ENCODE results near the gene BMP8A.
A peak's percentile ranks its signal among the peaks of the same experiment; 100 is the strongest.
"Not testable (repeated sequence)": the region's sequence is repeated elsewhere in the genome, so short reads cannot be mapped to it uniquely, and the experiment has no call there.

BMP8A gene

GRCh38 chr1:39485046-39485803 lies 6.2 kb upstream of the BMP8A start:
- no peak for TF ChIP-seq CTCF (conservative IDR thresholded peaks at IDR 0.05)
- no peak for TF ChIP-seq ZFX (IDR thresholded peaks at IDR 0.05)
- H3K27ac ChIP-seq: no peak overlapping the region

GRCh38 chr1:39488012-39488545 lies 3.4 kb upstream of the BMP8A start:
- H3K27ac ChIP-seq: no peak overlapping the region
- TF ChIP-seq CTCF (conservative IDR thresholded peaks at IDR 0.05): no peak

GRCh38 chr1:39488793-39489566 lies 2.5 kb upstream of the BMP8A start:
- H3K27ac ChIP-seq: no peak overlapping the region
- TF ChIP-seq ZFX (IDR thresholded peaks at IDR 0.05): no peak
- no peak for TF ChIP-seq CTCF (conservative IDR thresholded peaks at IDR 0.05)

GRCh38 chr1:39489567-39490239 lies 1.7 kb upstream of the BMP8A start:
- no peak for TF ChIP-seq CTCF (conservative IDR thresholded peaks at IDR 0.05)
- no peak for TF ChIP-seq ZFX (IDR thresholded peaks at IDR 0.05)
- H3K27ac ChIP-seq: no peak overlapping the region

GRCh38 chr1:39490596-39491145 lies 765 bp upstream of the BMP8A start:
- TF ChIP-seq ZFX (IDR thresholded peaks at IDR 0.05) (no peak), CTCF (conservative IDR thresholded peaks at IDR 0.05) (no peak)
- peak overlapping the region; percentile 41; the same call in 1 of the 2 replicates for H3K27ac ChIP-seq

- H3K27ac ChIP-seq: not testable (repeated sequence)
Observed at GRCh38 chr1:39492118-39493042, 944 bp downstream of the BMP8A start.

GRCh38 chr1:39493043-39493810 lies 1.8 kb downstream of the BMP8A start:
- H3K27ac ChIP-seq: not testable (repeated sequence)
